HG03575 (cell line): ENCODE results near the gene CITED4.

Source experiments
- ATAC-seq: cut with Tn5 transposase; IDR thresholded peaks from one replicate; pipeline ENCODE4 v1.9.1; 2021; ENCODE audit not compliant: unreplicated experiment, insufficient number of reproducible peaks, low FRiP score; ENCODE audit errors: extremely low read depth

The CITED4 gene

GRCh38 chr1:40857737-40858136 is 4.4 kb downstream of the CITED4 start:
- no peak for ATAC-seq

GRCh38 chr1:40856656-40857302 is 5.4 kb downstream of the CITED4 start:
- no peak for ATAC-seq

- no peak for ATAC-seq
Measured at GRCh38 chr1:40856116-40856515, 6.0 kb downstream of the CITED4 start.

GRCh38 chr1:40855513-40855912 is 6.7 kb downstream of the CITED4 start:
- no peak for ATAC-seq

- no peak for ATAC-seq
Measured at GRCh38 chr1:40853885-40854170, 8.3 kb downstream of the CITED4 start.

GRCh38 chr1:40853113-40853884 is 8.9 kb downstream of the CITED4 start:
- no peak for ATAC-seq

GRCh38 chr1:40851643-40852042 is 10.5 kb downstream of the CITED4 start:
- ATAC-seq = no peak

GRCh38 chr1:40849801-40850592 is 12.2 kb downstream of the CITED4 start:
- no peak for ATAC-seq

- ATAC-seq = no peak
Measured at GRCh38 chr1:40848530-40849189, 13.5 kb downstream of the CITED4 start.

GRCh38 chr1:40847023-40847745 is 15.0 kb downstream of the CITED4 start:
- ATAC-seq = no peak

- no peak for ATAC-seq
Measured at GRCh38 chr1:40845895-40846294, 16.3 kb downstream of the CITED4 start.

GRCh38 chr1:40844887-40845878 is 17.0 kb downstream of the CITED4 start:
- ATAC-seq = no peak

GRCh38 chr1:40844079-40844478 is 18.1 kb downstream of the CITED4 start:
- ATAC-seq = no peak

GRCh38 chr1:40842691-40843090 is 19.5 kb downstream of the CITED4 start:
- ATAC-seq = no peak

- no peak for ATAC-seq
Measured at GRCh38 chr1:40842207-40842606, 20.0 kb downstream of the CITED4 start.

- no peak for ATAC-seq
Measured at GRCh38 chr1:40841602-40842001, 20.6 kb downstream of the CITED4 start.

- no peak for ATAC-seq
Measured at GRCh38 chr1:40840526-40841323, 21.4 kb downstream of the CITED4 start.
